ENCODE data around the gene OSBPL10.

- TF ChIP-seq, protein P1, sequence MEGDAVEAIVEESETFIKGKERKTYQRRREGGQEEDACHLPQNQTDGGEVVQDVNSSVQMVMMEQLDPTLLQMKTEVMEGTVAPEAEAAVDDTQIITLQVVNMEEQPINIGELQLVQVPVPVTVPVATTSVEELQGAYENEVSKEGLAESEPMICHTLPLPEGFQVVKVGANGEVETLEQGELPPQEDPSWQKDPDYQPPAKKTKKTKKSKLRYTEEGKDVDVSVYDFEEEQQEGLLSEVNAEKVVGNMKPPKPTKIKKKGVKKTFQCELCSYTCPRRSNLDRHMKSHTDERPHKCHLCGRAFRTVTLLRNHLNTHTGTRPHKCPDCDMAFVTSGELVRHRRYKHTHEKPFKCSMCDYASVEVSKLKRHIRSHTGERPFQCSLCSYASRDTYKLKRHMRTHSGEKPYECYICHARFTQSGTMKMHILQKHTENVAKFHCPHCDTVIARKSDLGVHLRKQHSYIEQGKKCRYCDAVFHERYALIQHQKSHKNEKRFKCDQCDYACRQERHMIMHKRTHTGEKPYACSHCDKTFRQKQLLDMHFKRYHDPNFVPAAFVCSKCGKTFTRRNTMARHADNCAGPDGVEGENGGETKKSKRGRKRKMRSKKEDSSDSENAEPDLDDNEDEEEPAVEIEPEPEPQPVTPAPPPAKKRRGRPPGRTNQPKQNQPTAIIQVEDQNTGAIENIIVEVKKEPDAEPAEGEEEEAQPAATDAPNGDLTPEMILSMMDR (IDR thresholded peaks at IDR 0.05): no peak
- no peak for TF ChIP-seq POLR2A (IDR thresholded peaks at IDR 0.05)
Measured at GRCh38 chr3:31676556-31676955, 304.5 kb downstream of the OSBPL10 start.
